Daoy (cell line): ENCODE results near the gene NOG. TPM values are rescaled to one million over a fixed set of nuclear protein-coding genes. Genes with fewer than 3 reads are reported as not detected.
A peak's percentile ranks its signal among the peaks of the same experiment; 100 is the strongest.

Experiments used
- DNase-seq: peaks from one replicate; pipeline ENCODE4 v3.0.0-alpha.2; 2015; ENCODE audit warnings: low read depth
- total RNA-seq: library from RNA; depleted of rRNA; stranded (reverse); fragments of >200 nt; shearing (Covaris generic); gene quantifications from 2 replicates; pipeline ENCODE4 v1.2.3, GENCODE V29; 2014

Gene NOG
- total RNA-seq, 1 experiment from 2014 or later: 1.4 TPM

DNA sequence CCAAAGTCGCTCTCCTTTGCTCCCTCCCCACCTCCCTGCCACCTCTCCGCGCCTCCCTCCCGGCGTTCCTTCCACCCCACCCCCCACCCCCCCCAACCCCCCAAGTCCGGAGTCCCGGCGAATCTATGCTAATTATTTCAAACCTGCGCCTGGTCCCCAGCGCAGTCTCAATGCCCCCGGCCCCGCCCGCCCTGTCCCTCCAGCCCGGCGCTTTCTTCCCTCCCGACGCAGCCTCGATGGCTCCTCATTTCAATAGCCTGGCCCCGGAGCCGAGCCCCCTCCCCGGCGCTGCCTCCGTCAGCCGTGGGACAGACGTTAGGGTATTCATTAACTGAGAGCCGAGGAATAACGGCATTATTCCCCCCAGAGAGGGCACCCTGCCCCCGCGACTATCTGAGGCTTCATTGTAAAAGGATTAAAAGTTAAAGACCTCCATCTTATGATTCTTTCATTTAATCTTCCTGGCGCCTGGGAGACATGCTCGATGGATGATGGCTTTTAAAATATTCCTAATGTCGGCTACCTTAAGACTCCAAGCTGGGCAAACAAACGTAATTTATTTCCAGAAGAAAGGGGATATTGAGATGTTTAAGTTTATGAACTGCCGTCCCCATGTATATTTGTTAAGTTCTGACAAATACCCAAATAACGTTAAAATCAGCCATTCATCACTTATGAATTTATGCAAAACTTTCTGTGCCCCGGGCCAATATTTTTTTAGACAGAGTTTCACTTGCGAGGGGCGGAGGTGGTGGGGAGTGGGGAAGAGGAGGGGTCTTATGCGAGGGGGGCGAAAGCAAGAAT lies 3.4 kb downstream of the NOG start:
- DNase-seq: no peak

DNA sequence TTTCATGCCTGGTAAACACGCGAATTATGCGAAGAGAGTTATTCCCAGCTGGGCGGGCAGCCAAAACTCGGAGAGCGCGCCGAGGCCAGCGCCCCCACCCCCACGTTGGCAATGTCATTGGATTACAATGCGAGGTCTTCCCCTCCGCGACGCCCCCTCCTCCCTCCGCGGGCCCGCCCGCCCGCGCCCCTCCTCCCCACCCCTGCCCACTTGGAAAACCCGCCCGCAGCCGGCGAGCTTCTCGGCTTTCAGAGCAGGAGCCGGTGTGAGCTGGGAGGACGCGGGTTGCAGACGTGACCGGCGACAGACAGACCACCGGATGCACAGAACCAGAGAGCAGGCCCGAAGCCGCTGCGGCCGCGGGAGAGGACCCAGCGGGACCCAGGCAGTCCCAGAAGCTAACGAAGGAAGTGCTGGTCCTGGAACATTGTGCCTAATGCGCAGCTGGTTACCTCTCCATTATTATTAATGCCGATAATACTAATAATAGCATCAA lies 4.0 kb downstream of the NOG start:
- peak; percentile 23 for DNase-seq

DNA sequence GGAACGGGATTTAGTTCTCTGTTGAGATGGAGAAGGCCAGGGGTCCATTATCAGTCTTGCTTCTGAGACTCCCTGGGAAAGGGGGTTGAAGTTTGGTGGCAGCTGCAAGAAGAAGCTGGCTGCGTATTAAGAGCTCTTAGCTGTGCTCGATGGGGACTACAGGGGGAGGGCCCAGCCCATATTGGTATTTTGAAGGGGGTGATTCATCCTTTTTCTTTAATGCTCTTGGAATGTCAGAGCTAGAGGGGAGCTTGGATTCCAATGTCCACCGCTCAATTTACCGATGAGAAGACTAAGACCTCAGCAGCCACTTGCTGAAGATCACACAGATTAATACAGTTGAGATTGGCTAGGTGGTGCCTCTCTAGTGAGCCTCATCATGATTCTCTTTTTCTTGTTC lies 5.0 kb downstream of the NOG start:
- peak; percentile 51 for DNase-seq

DNA sequence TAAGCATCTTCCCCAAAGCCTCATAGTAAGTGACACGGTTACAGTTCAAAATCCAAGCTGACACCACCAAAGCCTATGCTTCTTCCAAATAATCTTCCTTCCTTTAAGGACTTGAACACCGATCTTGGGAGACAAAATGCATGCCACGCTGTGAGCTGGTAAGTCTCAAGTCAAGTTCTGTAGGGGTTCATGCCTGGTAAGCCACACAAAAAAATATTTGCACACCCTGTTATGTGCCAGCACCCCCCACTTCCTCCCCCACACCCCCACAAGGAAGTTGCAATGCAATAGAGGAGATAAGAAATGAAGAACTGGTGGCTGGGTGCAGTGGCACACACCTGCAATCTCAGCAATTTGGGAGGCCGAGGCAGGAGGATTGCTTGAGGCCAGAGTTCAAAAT lies 5.6 kb downstream of the NOG start:
- DNase-seq: no peak

DNA sequence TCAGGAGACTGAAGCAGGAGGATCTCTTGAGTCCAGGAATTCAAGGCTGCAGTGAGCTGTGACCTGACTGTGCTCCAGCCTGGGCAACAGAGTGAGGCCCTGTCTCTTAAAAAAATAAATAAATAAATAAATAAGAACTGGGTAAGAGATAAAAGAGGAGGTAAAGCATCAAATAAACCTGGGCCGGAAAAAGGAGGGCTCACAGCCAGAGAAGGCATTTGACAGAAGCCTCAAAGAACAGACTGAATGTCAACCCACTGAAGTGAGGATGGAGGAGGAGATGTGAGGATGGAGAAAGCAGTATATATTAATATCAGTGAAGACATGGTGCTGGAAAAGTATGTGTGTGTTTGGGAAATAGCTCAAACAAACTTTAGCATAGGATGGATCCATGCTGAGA lies 6.1 kb downstream of the NOG start:
- DNase-seq: no peak

DNA sequence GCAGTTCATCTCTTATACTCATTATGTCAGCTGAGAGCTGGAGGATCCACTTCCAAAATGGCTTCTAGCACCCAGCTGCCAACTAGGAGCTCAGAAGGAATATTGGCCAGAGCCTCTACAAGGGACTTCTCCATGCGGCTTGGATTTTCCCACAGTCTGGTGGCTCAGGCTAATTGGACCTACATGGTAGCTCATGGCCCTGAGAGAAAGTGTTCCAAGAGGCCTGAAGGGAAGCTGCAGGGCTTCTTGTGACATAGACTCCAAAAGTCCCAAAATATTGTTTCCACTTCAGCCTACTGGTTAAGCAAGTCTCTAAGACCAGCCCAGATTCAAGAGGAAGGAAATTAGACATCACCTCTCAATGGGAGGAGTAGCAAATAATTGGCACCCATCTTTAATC lies 6.8 kb downstream of the NOG start:
- no peak for DNase-seq

DNA sequence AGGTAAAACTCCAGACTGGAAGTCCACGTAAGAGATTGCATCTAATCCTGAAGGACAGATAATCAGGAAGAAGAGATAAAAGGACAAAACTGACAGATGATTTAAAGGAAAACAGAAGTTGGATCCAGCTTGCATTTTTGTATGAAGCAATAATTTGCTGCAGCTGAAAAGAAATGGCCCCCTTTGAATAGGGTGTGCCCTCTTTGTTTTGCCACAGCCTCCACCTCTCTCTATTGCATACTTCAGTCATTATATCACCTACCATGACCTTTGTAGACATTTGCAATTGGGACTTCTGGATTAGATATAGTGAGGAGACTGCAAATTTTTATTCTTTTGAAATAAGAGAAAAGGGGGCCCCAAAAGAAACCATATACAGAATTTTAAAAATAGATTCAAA lies 8.1 kb downstream of the NOG start:
- DNase-seq: no peak

DNA sequence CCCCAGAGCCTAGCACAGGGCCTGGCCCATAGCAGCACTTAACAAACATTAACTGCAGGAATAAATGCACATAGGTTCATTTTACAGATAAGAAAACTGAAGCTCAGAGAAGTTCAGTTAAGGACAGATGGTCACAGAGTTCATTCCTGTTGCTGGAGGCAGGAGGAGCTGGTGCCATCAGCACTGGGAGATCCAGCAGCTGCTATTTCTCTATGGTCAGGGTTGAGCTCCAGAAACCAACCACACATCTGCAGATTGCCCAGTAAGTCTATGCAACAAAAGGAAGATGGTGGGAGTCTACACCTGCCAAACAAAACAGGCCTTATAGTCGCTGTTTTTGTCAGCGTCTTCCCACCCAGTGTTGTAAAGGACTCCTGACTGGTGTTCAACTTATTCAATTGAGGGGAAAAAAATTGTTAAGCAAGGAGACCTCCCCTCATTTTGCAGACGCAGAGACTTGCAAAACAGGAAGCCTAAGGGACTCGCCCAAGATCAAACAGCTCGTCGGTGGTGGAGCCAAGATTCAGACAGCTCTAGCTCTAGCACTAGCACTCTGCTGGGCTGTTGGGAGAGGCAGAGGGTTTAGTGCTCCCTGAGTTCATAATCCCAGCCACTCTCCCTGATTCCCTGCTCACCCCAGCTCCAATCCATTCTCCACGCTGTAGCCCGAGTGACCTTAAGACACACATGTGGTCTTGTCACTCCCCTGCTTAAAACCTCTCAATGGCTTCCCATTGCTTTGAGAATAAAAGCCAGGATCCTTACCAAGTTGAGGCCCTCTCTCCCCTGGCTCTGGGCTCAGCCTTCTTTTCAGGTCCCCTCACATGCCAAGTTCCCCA lies 9.0 kb downstream of the NOG start:
- DNase-seq: no peak

DNA sequence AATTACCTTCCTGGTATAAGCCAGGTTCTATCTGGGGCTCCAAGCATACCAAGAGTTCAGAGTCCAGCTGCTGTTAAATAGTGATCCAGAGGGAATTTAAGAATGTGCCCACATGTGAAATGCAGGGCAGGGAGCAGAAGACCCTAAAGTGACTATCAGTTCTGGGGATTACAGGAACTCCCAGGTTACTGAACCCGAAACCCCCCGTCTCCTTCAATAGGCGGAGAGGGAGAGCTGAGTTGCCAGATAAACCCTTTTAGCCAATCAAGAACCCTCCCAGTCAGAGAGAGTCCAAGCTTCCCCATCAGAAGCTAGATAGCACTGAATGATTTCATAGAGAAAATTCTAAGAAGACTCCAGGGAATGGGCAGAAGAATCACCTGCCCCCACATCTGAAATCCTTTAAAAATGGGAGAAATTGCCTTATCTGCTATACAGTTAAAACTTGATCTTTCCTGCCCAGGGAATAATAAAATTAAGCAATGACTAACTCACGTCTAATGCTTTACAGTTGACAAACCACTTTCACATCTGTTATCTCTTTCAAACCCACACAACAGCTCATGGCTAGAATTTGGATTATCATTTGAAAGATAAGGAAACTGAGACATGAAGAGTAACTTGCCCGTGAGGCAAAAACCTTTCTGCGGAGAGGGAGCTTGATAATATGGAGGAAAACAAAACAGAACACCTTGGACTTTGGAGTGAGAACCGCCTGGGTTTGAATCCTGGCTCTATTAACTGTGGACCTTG lies 10.2 kb downstream of the NOG start:
- DNase-seq: no peak

DNA sequence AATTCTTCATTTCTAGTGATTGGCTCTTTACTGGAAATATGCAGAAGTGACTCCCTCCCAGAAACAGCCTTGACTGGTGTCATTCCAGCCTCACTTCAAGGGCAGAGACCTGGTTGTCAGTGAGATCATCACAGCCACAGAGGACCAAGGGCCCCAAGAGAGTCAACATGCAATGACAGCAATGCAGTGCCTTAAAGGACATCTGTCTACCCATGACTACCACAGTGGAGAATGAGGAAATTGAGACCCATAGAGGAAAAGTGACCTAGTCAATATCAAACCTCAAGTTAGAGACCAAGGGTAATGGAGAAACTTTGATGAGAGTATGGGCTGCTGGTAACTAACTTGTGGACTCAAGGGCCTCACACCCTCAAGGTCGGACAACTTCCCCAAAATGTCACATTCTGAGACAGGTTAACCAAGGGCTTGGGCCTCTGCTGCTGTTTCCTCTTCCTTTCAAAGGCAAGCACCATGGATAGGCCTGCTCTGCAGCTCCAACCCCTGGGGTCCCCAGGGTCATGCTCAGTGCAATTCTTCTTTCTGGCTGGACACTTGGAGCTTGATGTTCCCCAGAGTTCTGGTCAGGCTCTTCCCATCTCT lies 11.3 kb downstream of the NOG start:
- DNase-seq: no peak

DNA sequence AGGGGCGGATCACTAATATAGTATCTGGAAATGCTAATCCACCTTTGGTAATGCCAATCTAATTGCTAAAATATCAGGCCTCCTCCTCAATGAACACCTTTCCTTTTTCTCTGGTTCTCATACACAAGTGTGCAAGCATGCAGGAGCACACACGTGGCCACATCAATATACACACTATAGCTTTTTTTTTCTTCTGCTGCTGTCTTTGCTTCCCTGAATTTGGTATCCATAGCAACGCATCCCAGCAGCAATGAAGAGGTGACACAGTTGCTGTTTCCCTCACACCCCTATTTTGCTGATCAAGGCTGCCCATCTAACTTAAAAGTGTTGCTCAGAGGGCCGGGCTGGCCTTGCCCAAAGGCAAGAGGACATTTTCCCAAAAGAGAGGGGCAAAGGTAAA lies 15.4 kb downstream of the NOG start:
- DNase-seq: no peak

DNA sequence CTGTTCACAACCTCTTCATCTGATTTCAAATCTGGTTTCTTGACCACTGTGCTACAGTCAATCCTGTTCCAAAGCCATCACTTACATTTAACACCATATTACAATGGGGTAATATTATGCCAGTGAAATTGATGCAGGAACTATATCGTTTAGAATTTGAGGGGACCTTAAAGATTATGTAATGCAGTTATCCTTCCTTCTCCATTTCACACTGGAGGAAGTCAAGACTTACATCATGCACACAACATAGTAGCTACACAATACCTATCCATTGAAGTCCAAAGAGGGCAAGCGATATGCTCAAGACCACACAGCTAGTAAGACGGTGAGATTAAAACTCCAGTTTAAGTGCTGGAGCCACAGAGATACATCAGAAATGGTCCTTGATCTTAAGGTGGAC lies 16.8 kb downstream of the NOG start:
- DNase-seq: no peak

DNA sequence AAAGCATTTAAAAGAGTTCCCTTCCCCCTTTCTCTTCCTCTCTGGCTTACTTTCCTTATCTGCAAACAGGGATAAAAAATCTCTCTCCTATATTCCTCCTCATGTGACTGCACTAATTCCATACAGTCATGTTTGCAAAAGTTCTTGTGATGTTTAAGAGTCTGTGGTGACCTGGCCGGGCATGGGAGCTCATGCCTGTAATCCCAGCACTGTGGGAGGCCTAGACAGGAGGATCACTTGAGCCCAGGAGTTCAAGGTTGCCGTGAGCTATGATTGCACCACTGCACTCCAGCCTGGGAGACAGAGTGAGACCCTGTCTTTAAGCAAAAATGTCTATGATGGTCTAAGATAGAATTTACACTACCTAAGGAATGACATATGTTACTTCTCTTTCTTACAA lies 19.6 kb downstream of the NOG start:
- no peak for DNase-seq

DNA sequence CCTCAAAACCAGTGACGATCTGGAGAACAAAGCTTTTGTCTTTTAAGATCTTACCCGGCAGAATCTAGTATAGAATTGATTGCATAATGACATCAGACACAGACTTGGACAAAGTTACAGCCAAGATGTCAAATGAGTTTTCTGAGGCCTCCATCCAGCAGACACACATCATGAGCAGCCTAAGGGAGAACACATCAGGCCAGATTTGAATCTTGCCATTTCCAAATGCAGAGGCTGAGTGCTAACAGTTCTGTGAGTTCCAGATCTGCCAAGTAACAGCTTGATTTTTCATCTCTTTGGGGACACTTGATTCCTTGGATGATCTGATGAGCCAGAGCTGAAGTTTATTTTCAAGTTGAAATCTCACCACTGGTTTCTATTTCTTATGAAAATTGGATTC lies 21.0 kb downstream of the NOG start:
- no peak for DNase-seq

DNA sequence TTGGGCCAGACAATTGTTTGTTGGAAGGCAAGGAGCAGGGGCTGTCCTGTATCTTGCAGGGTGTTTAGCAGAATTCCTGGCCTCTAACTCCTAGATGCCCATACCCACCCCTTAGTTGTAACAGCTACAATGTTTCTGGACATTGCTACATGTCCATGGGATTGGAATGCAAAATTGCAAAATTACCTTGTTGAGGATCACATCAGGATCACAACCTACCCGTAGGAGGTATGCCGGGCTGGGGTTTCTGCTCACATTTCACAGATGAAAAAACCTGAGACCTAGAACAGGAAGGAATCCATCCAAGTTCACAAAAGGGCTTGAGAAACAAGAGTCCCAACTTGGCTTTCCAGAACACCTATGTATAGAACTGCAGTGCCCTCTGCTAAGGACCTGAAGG lies 22.7 kb downstream of the NOG start:
- DNase-seq: no peak

DNA sequence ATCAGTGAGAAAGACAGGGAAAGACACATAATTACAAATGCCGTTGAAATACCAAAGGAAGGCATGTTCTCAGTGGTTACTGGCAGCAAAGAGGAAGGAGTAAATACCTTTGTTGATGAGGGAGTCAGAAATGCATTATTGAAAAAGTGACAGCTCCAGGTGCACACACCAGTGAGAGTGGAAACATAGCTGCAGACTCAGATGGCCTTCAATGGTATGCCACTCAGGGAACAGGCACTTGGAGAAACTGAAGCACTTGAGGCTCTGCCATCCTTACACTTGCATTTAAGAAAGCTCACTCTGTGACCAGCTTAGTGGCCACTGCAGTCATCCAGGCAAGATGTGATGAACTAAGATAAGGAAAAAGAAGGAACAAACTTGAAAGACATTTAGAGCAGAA lies 29.9 kb downstream of the NOG start:
- DNase-seq: no peak

DNA sequence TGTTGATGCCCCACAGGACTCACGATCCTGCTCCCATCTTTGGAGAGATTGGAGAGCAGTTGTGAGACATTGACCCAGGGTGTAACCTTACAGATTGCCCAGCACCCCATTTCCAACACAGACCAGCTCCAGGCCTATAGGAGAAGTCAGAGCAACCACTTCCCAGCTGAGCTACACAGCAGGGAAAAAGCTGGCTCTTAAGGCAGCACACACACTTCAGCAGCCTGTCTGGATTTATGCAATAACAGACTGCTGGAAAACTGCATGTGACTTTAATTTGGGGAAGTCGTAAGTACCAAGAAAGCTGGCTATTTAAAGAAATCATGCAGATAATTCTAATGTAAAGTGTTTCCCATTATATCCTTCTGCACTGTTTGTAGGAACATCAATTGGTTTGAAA lies 30.8 kb downstream of the NOG start:
- DNase-seq: no peak

DNA sequence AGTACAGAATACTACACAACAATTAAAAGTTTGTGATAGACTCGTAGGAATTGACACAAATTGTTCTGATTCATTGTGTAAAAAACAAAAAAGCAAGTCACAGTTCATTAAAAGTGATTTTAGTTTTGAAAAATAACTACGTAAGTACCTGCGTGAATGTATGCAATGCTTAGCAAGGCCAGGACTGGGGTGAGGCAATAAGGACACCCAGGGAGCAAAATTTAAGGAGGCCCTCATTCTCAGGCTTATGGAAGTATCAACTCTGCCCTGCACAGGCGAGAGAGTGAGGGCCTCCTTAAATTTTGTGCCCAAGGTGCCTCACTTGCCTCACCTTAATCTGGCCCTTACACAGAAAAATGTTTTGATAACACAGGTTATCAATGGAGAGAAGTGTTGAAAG lies 31.4 kb downstream of the NOG start:
- no peak for DNase-seq

DNA sequence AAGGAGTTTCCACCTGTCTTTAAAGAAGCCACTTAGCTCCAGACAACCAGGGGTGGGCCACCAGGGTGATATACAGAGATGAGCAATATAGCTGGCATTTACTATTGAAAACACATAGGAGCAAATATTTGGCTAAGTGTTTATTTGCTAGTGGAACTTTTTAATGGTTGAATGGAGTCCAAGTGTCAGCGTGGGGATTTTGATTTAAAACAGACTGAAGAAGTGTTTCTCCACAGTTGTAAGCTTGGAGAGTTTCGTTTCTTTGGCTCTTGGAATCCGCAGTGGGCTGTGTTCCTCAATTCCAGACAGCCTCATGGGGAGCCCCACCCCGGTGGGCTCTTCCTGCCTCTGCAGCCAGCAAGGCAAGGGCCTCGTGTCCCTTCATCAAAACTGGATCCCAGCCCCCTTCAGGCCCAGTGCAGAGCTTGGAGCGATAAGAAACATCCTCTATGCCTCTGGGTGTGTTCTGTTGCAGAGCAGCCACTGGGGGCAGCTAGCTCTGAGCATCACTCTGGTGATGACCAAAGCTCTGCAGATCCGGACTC lies 36.1 kb downstream of the NOG start:
- peak; percentile 18 for DNase-seq

DNA sequence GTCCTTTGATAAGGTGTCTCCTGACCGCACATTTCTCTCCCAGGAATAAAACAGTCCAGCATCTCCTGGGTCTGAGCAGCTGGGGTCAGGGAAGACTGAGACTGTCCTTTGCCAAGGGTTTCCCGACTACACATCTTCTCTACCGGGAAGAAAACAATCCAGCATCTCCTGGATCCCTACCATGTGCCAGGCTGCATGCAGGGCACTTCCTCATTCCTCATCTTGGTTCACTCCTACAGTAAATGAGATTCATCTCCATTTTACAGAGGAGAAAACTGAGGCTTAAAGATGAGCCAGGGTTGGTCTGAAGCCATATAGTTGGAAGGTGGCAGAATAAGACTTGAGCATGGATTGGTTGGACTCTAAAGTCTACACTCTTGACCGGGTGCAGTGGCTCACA lies 36.7 kb downstream of the NOG start:
- DNase-seq: no peak

DNA sequence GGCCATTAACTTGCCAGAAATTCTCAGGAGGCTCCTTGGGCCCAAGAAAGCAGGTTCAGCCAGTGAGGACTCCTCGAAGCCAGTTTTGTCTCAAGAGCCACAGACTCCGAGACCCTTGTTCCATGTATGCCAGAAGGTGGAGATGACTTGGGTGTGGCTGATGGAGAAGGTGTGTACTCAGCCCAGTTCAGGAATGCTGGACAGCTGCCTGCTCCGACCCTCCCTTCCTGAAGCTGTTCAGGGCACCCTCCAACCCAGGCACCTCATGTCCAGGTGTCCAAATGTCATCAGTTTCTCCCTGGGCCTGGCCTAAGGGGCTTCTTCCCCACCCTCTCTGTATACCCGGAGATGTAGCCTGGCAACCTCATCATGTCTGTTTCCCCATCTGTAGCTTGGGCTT lies 40.2 kb downstream of the NOG start:
- no peak for DNase-seq

DNA sequence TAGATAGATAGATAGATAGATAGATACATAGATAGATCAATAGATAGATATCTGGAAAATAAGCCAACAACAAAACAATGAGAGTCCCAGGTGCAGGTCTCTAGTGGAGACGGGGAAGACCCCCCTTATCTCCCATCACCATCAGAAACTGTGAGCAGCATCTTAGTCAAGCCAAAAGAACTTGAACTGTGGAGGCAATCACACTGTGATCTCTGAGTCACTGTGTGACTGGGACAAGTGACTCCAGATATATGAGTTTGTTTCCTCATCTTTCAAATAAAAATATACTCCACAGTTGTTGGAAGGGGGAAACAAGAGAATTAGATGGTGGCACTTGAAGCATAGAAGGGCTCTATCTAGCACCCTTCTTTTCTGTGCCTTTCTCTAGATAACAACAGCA lies 42.1 kb downstream of the NOG start:
- no peak for DNase-seq
